HS-5 (cell line): ENCODE results near the gene DSCAML1.

ENCODE experiments used
- DNase-seq: peaks from one replicate; pipeline ENCODE4 v3.0.0-alpha.2; 2012; ENCODE audit warnings: low read depth

The DSCAML1 gene

DNA sequence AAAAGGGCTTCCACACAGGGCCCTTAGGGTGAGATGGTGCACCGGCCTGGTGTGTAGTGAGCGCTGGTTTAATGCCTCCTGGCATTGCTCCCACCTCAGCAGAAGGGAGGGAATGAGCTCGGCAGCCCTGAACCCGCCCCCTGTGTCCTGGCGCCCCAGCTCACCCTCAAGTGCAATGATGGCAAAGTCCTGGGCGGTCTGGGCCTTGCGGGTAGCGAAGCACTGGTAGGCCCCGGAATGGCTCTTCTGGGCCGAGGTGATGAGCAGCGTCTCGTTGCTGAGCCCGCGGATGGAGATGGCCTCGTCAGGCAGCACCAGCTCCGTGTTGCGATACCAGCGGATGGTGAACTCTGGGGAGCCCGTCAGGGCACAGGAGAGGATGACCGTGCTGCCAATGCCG is 276.1 kb downstream of the DSCAML1 start:
- DNase-seq: no peak

- no peak for DNase-seq
Measured at GRCh38 chr11:117520201-117520600, 276.8 kb downstream of the DSCAML1 start.

GRCh38 chr11:117519590-117519989 is 277.4 kb downstream of the DSCAML1 start:
- DNase-seq: no peak

DNA sequence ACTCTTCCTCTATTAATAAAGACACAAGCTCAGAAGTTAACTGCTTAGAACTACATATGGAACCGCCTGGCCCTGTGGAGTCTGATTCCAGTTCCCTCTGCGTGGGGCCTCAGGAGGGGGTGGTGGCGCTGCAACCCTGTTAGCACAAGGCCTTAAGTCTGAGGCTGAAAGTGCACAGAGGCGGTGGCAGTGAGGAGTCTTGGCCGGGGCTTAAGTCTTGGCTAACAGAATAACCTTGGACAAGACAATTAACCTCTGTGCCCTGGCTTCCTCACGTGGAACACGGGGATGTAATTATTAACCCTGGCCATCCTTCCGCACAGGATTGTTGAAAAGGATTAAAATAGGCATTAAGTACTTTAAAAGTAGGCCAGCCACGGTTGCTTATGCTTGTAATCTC is 277.8 kb downstream of the DSCAML1 start:
- DNase-seq: no peak

- no peak for DNase-seq
Measured at GRCh38 chr11:117518455-117518854, 278.6 kb downstream of the DSCAML1 start.

DNA sequence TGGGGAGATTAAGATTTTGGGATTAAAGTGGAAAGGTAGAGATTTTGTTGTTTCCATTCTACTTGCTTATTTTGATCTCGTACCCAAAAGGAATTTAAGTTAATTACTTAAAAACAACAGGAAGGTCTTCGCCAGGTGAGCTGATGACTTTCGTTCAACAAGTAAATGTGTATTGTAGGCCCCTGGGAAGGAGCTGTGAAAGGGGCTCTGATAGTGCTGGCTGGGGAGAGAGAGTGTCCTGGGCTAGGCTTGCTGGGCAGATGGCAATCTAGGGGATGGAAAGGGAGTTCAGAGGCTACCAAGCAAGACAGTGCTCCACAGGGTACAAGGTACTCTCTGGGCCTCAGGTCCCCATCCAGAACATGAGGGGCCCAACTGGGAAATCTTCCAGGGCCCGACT is 279.9 kb downstream of the DSCAML1 start:
- no peak for DNase-seq

DNA sequence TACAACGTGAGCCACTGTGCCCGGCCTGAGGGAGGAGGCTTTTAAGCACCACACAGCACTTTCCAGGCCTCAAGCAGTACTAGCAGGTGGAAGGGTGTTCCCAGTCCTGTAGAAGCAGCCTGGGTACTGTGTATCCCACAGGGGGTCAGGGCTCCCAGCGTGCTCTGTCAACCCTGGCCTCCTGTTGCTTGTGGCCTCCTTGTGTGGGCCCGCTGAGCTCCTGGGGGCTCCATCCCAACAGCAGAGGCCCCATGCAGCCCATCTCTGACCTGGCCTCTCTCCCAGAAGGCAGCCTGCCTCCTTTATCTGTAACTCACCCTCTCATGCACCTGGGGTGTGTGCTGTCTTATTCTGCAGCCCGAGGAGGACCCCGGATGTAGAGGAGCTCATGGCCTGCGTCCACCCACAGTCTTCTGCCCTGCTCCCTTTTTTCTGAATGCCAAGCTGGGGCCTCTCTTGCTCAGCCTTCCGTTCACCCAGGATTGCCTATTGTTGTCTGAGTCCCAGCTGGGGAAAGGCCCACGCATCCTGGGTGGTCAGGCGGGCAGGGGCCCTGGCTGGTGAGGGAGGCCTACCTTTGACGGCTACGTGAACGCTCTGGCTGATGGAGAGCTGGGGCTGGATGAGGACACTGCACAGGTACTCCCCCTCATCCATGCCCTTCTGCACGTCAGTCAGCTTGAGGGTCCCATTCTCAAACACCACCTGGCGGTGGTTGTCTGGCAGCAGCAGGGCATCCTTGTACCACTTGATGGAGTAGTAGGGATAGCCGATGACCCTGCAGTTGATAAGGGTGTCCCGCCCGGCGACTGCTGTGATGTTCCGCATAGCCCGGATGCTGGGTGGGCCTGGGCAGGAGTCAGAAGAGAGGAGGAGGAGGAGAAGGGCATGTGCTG is 280.9 kb downstream of the DSCAML1 start:
- DNase-seq: no peak

DNA sequence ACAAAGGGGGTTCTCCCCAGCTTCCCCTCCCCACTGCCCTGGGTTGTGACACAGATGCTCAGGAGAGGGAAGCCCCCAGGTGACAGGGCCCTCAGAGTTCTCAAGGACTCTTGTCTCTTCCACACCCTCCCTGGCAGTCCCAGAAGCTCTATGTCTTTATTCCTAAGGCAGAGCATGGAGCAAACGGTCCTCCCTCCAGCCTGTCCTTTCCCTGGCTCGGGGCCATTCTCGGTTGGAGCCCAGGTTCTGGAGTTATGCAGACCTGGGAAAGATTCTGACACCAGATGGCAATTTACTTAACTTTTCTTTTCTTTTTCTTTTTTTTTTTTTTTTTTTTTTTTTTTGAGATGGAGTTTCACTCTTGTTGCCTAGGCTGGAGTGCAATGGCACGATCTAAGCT is 282.8 kb downstream of the DSCAML1 start:
- DNase-seq: no peak

GRCh38 chr11:117513666-117514065 is 283.4 kb downstream of the DSCAML1 start:
- DNase-seq: no peak

DNA sequence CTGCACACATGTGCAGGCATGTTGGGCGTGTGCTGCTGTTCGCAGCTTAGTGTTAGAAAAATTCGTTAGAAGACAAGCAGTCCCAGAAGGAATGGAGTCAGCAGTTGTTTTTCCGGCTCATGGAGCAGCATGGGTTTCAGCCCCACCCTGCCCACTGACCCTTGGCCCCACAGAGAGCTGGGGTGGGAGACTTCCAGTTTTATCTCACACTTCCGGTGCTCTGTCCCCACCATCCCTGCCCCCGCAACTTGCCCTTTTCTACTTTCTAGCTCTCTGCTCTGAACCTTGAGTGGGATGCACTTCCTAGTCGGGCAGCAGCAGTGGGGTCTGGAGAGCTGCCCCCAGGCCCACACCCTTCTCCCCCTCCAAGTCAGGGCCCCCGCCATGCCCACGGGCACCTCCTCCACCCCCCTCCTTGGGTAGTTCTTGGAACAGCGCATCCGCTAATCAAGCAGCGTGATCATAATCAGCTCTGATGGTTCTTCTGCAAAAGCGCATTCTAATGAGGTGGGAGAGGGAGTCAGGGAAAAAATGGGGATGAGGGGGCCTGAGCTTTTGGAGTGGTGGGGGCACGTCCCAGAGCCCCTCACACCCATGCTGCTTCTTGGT is 285.0 kb downstream of the DSCAML1 start:
- no peak for DNase-seq

GRCh38 chr11:117511483-117511930 is 285.5 kb downstream of the DSCAML1 start:
- DNase-seq: no peak

- DNase-seq: no peak
Measured at GRCh38 chr11:117510646-117511045, 286.4 kb downstream of the DSCAML1 start.

- no peak for DNase-seq
Measured at GRCh38 chr11:117509543-117509942, 287.5 kb downstream of the DSCAML1 start.

DNA sequence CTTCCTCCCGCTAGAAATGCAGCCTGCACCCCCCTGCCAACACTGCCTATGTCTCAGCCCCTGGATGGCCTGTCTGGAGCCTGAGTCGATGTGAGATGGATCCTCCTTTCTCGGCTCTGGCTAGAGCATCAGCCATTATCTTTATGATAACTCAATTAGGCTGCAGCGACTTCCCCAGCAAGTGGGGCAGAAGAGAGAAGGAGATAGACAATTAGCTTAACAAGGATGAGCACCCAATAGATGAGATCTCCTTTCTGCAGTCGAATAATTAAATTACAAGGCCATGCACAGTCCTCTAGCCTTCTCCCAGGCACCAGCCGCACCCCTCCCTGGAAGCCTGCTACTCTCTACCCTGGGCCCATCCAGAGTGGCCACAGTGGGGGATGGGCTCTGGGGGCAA is 290.0 kb downstream of the DSCAML1 start:
- no peak for DNase-seq

- no peak for DNase-seq
Measured at GRCh38 chr11:117505285-117505970, 291.6 kb downstream of the DSCAML1 start.

- no peak for DNase-seq
Measured at GRCh38 chr11:117502779-117503100, 294.3 kb downstream of the DSCAML1 start.

- DNase-seq: no peak
Measured at GRCh38 chr11:117502015-117502778, 294.8 kb downstream of the DSCAML1 start.

- DNase-seq: no peak
Measured at GRCh38 chr11:117501237-117501898, 295.6 kb downstream of the DSCAML1 start.

GRCh38 chr11:117498791-117499190 is 298.2 kb downstream of the DSCAML1 start:
- DNase-seq: no peak

GRCh38 chr11:117497206-117497951 is 299.6 kb downstream of the DSCAML1 start:
- DNase-seq: no peak

- DNase-seq: no peak
Measured at GRCh38 chr11:117495357-117495756, 301.7 kb downstream of the DSCAML1 start.
